H9 (cell line): ENCODE data around the gene TCF7L1. TPM values are rescaled to one million over a fixed set of nuclear protein-coding genes. Genes with fewer than 3 reads are reported as not detected.

ENCODE experiments used
- DNase-seq: peaks from one replicate; pipeline ENCODE4 v3.0.0-alpha.2; 2017
- H2AFZ ChIP-seq: one replicate; pipeline ENCODE4 v1.6.1; 2013; ENCODE audit warnings: mild to moderate bottlenecking, low read length, control low read depth, moderate library complexity
- H2AK5ac ChIP-seq: 2 replicates; pipeline ENCODE4 v1.6.1; 2013; ENCODE audit warnings: low read length, control low read depth, mixed read lengths; ENCODE audit not compliant: insufficient read length
- H2BK120ac ChIP-seq: one replicate; pipeline ENCODE4 v1.6.1; 2013; ENCODE audit warnings: low read depth, mild to moderate bottlenecking, low read length, control low read depth, inconsistent platforms; ENCODE audit not compliant: poor library complexity, severe bottlenecking
- H2BK12ac ChIP-seq: 2 replicates; pipeline ENCODE4 v1.6.1; 2013; ENCODE audit warnings: low read length, control low read depth, mixed read lengths, low read depth; ENCODE audit not compliant: insufficient read length
- H2BK15ac ChIP-seq: 2 replicates; pipeline ENCODE4 v1.6.1; 2013; ENCODE audit warnings: low read depth, low read length, control low read depth
- H2BK20ac ChIP-seq: one replicate; pipeline ENCODE4 v1.6.1; 2013; ENCODE audit warnings: low read depth, mild to moderate bottlenecking, low read length, control low read depth, inconsistent platforms; ENCODE audit not compliant: poor library complexity, severe bottlenecking
- H2BK5ac ChIP-seq: 2 replicates; pipeline ENCODE4 v1.6.1; 2013; ENCODE audit warnings: low read length, control low read depth, mixed read lengths; ENCODE audit not compliant: insufficient read length
- H3K14ac ChIP-seq: 2 replicates; pipeline ENCODE4 v1.6.1; 2013; ENCODE audit warnings: low read length, control low read depth; ENCODE audit not compliant: insufficient read depth
- H3K18ac ChIP-seq: 2 replicates; pipeline ENCODE4 v1.6.1; 2013; ENCODE audit warnings: low read depth, mild to moderate bottlenecking, mixed read lengths, low read length, control low read depth; ENCODE audit not compliant: insufficient read length
- H3K23ac ChIP-seq: 2 replicates; pipeline ENCODE4 v1.6.1; 2013; ENCODE audit warnings: low read length, control low read depth, mixed read lengths, low read depth; ENCODE audit not compliant: insufficient read length
- H3K23me2 ChIP-seq: 2 replicates; pipeline ENCODE4 v1.6.1; 2013; ENCODE audit warnings: low read depth, mild to moderate bottlenecking, mixed read lengths, low read length, control low read depth; ENCODE audit not compliant: insufficient read length, poor library complexity, severe bottlenecking
- H3K27ac ChIP-seq: 2 replicates; pipeline ENCODE4 v1.5.1; 2013; ENCODE audit warnings: low read length, control low read depth, mixed read lengths, low read depth; ENCODE audit not compliant: insufficient read length
- H3K27me3 ChIP-seq: 2 replicates; pipeline ENCODE4 v1.6.1; 2013; ENCODE audit warnings: low read length, control low read depth, inconsistent platforms; ENCODE audit not compliant: insufficient read depth
- H3K4ac ChIP-seq: 2 replicates; pipeline ENCODE4 v1.6.1; 2013; ENCODE audit warnings: low read depth, mild to moderate bottlenecking, control low read depth, inconsistent platforms, low read length, moderate library complexity
- H3K4me1 ChIP-seq: 2 replicates; pipeline ENCODE4 v1.6.1; 2013; ENCODE audit warnings: low read length, control low read depth, inconsistent platforms; ENCODE audit not compliant: insufficient read depth
- H3K4me2 ChIP-seq: 2 replicates; pipeline ENCODE4 v1.6.1; 2013; ENCODE audit warnings: low read length, control low read depth, mixed read lengths; ENCODE audit not compliant: insufficient read length, insufficient read depth
- H3K56ac ChIP-seq: 2 replicates; pipeline ENCODE4 v1.6.1; 2013; ENCODE audit warnings: low read depth, mild to moderate bottlenecking, mixed read lengths, low read length, control low read depth; ENCODE audit not compliant: insufficient read length
- H3K79me1 ChIP-seq: 2 replicates; pipeline ENCODE4 v1.6.1; 2013; ENCODE audit warnings: low read depth, mild to moderate bottlenecking, moderate library complexity, low read length, control low read depth, inconsistent platforms; ENCODE audit not compliant: insufficient read depth, poor library complexity, severe bottlenecking
- H3K79me2 ChIP-seq: 2 replicates; pipeline ENCODE4 v1.6.1; 2013; ENCODE audit warnings: low read length, control low read depth, inconsistent platforms; ENCODE audit not compliant: insufficient read depth
- H3K9ac ChIP-seq: 2 replicates; pipeline ENCODE4 v1.6.1; 2013; ENCODE audit warnings: low read length, control low read depth, mixed read lengths; ENCODE audit not compliant: insufficient read length; ENCODE audit errors: extremely low read depth
- H3K9me3 ChIP-seq: one replicate; pipeline ENCODE4 v1.6.1; 2013; ENCODE audit warnings: low read depth, low read length, inconsistent platforms; ENCODE audit not compliant: control insufficient read depth
- H3T11ph ChIP-seq: one replicate; pipeline ENCODE4 v1.6.1; 2013; ENCODE audit warnings: mild to moderate bottlenecking, low read length, control low read depth, inconsistent platforms
- H4K20me1 ChIP-seq: one replicate; pipeline ENCODE4 v1.6.1; 2013; ENCODE audit not compliant: control insufficient read depth, insufficient read length, insufficient read depth
- H4K5ac ChIP-seq: 2 replicates; pipeline ENCODE4 v1.6.1; 2013; ENCODE audit warnings: low read depth, mild to moderate bottlenecking, mixed read lengths, low read length, control low read depth; ENCODE audit not compliant: insufficient read length
- H4K8ac ChIP-seq: replicated peaks from 2 replicates; pipeline ENCODE4 v1.6.1; 2013; ENCODE audit warnings: low read length, control low read depth, mixed read lengths, low read depth; ENCODE audit not compliant: insufficient read length
- H4K91ac ChIP-seq: 2 replicates; pipeline ENCODE4 v1.6.1; 2013; ENCODE audit warnings: low read depth, mild to moderate bottlenecking, moderate library complexity, mixed read lengths, low read length, control low read depth; ENCODE audit not compliant: insufficient read length
- H3K27ac Mint-ChIP-seq, 3 experiments: 2 replicates in 2 of 3; 3 replicates in 1 of 3; pipeline ENCODE4 v1.8.0; 2020 to 2021; ENCODE audit warnings: mixed read lengths in 3 of 3, mild to moderate bottlenecking in 1 of 3, moderate library complexity in 1 of 3
- H3K27me3 Mint-ChIP-seq: 2 replicates; pipeline ENCODE4 v1.8.0; 2021; ENCODE audit warnings: low read depth, mild to moderate bottlenecking, moderate library complexity, mixed read lengths
- H3K36me3 Mint-ChIP-seq, 3 experiments: 2 replicates in 2 of 3; 3 replicates in 1 of 3; pipeline ENCODE4 v1.8.0; 2020 to 2021; ENCODE audit warnings: low read depth in 3 of 3, mixed read lengths in 3 of 3; ENCODE audit not compliant: insufficient read depth in 1 of 3
- H3K4me1 Mint-ChIP-seq, 2 experiments: 2 replicates each; pipeline ENCODE4 v1.8.0; 2020; ENCODE audit warnings: mixed read lengths in 2 of 2
- H3K4me3 Mint-ChIP-seq, 2 experiments: 2 replicates in 1 of 2; 3 replicates in 1 of 2; pipeline ENCODE4 v1.8.0; 2020 to 2021; ENCODE audit warnings: mild to moderate bottlenecking in 2 of 2, mixed read lengths in 2 of 2, moderate library complexity in 1 of 2
- H3K9me3 Mint-ChIP-seq, 2 experiments: 2 replicates in 1 of 2; 3 replicates in 1 of 2; pipeline ENCODE4 v1.8.0; 2020; ENCODE audit warnings: mild to moderate bottlenecking in 2 of 2, mixed read lengths in 2 of 2, moderate library complexity in 1 of 2
- CTCF ChIP-seq: fragments of 200-600 bp; sonication (generic); conservative IDR thresholded peaks from 3 replicates; pipeline ENCODE4 v1.8.0; 2021; ENCODE audit warnings: antibody characterized with exemption, mild to moderate bottlenecking
- WGBS: extraction: QIAGEN DNeasy Blood & Tissue Kit; methylation state at CpG from one replicate; pipeline ENCODE4 v1.1.7; 2013; ENCODE audit warnings: missing lambda C conversion rate, low lambda C conversion rate, mixed read lengths; ENCODE audit not compliant: insufficient read length; ENCODE audit errors: extremely low coverage; 5-methylcytosine and 5-hydroxymethylcytosine counted together
- total RNA-seq: library from RNA; stranded (reverse); gene quantifications from 2 replicates; pipeline ENCODE4 v1.2.1, GENCODE V29; 2021

The TCF7L1 gene
- total RNA-seq, 1 experiment from 2014 or later, result 112 TPM

- Histone ChIP-seq H2AFZ (no peak overlapping the region), H3K9ac (no peak overlapping the region), H3K4me2 (no peak overlapping the region), H2BK5ac (no peak overlapping the region), H4K91ac (no peak overlapping the region), H3K27ac (no peak overlapping the region), H3K56ac (no peak overlapping the region), H4K8ac (no peak overlapping the region), H2AK5ac (no peak overlapping the region), H2BK120ac (no peak overlapping the region), H4K5ac (no peak overlapping the region), H3T11ph (no peak overlapping the region), H3K23ac (no peak overlapping the region), H2BK15ac (no peak overlapping the region), H3K79me1 (no peaks in the 10 kb centered on the region), H3K79me2 (no peaks in the 10 kb centered on the region), H3K14ac (no peak overlapping the region), H3K27me3 (no peaks in the 10 kb centered on the region), H3K23me2 (no peaks in the 10 kb centered on the region), H3K9me3 (no peaks in the 10 kb centered on the region), H4K20me1 (no peaks in the 10 kb centered on the region), H2BK12ac (no peak overlapping the region), H3K4me1 (no peaks in the 10 kb centered on the region; the same call in 1 of the 2 replicates), H3K4ac (no peak overlapping the region), H3K18ac (no peak overlapping the region), H2BK20ac (no peak overlapping the region)
- TF ChIP-seq CTCF, result no peak
- no CpG with 5 or more reads among the region's 3 CpGs for WGBS
- peaks cover 15 to 56% (median 21%) of the 10 kb centered on the region in 3 experiments; a peak in 6 of 7 replicates for H3K36me3 Mint-ChIP-seq
- H3K27me3 Mint-ChIP-seq, result no peaks in the 10 kb centered on the region
- H3K9me3 Mint-ChIP-seq, result no peaks in the 10 kb centered on the region
- peaks cover 0 to 3% of the 10 kb centered on the region in 2 experiments; a peak in 2 of 4 replicates for H3K4me1 Mint-ChIP-seq
- no peak overlapping the region for H3K27ac Mint-ChIP-seq
- no peak overlapping the region for H3K4me3 Mint-ChIP-seq
- no peak for DNase-seq
Measured at GRCh38 chr2:85347599-85347998, 214.4 kb downstream of the TCF7L1 start.
